OCI-LY3 (cell line): ENCODE results near the gene MX1.

Source experiments
- CTCF ChIP-seq: fragments of 200-600, 300-600 bp; sonication (generic); IDR thresholded peaks from 2 replicates; pipeline ENCODE4 v1.5.1; 2014; ENCODE audit warnings: antibody characterized with exemption, low read length, low read depth
- EZH2phosphoT487 ChIP-seq: fragments of 200-600 bp; shearing (Covaris generic); IDR thresholded peaks from 2 replicates; pipeline ENCODE4 v1.6.1; 2018; ENCODE audit warnings: antibody characterized with exemption, mixed run types, low read depth

DNA sequence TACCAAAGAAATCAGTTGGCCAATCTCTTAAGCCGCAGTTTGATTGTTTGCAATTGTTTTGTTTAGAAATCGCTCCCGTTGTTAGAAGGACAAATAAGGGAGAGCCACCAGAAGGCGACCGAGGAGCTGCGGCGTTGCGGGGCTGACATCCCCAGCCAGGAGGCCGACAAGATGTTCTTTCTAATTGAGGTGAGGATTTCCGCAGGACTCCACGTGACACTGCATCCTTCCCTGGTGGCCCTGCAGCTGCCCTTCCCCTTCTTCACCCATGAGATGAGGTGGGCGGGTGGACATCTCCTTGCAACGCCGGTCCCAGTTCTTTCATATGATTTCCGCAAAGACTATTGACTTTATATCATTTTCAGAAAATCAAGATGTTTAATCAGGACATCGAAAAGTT is 27.2 kb upstream of the MX1 start:
- TF ChIP-seq CTCF: no peak
- TF ChIP-seq EZH2phosphoT487: no peak
